ENCODE results near the gene SNU13.
"Not testable (repeated sequence)": the region's sequence is repeated elsewhere in the genome, so short reads cannot be mapped to it uniquely, and the experiment has no call there.

Gene SNU13

GRCh38 chr22:41676134-41676533 lies 12.5 kb downstream of the SNU13 start:
- DNase-seq, result no peak

- DNase-seq, result no peak
Observed at GRCh38 chr22:41674846-41675340, 13.8 kb downstream of the SNU13 start.

GRCh38 chr22:41672780-41673509 lies 15.7 kb downstream of the SNU13 start:
- DNase-seq, result no peak

GRCh38 chr22:41672096-41672495 lies 16.6 kb downstream of the SNU13 start:
- not testable (repeated sequence) for DNase-seq

- no peak for DNase-seq
Observed at GRCh38 chr22:41668971-41669911, 19.4 kb downstream of the SNU13 start.

- DNase-seq, result no peak
Observed at GRCh38 chr22:41664951-41665350, 23.7 kb downstream of the SNU13 start.

- DNase-seq, result no peak
Observed at GRCh38 chr22:41664490-41664889, 24.2 kb downstream of the SNU13 start.

GRCh38 chr22:41663594-41663993 lies 25.1 kb downstream of the SNU13 start:
- DNase-seq, result not testable (repeated sequence)

GRCh38 chr22:41661713-41662112 lies 27.0 kb downstream of the SNU13 start:
- no peak for DNase-seq

GRCh38 chr22:41661088-41661487 lies 27.6 kb downstream of the SNU13 start:
- DNase-seq, result no peak

GRCh38 chr22:41660416-41660815 lies 28.3 kb downstream of the SNU13 start:
- peak; percentile 38 for DNase-seq

- no peak for DNase-seq
Observed at GRCh38 chr22:41659941-41660340, 28.7 kb downstream of the SNU13 start.

GRCh38 chr22:41658869-41659268 lies 29.8 kb downstream of the SNU13 start:
- DNase-seq, result no peak

- DNase-seq, result no peak
Observed at GRCh38 chr22:41657709-41658108, 31.0 kb downstream of the SNU13 start.

- peak; percentile 27 for DNase-seq
Observed at GRCh38 chr22:41656556-41656955, 32.1 kb downstream of the SNU13 start.

GRCh38 chr22:41654322-41654721 lies 34.3 kb downstream of the SNU13 start:
- DNase-seq, result no peak

- DNase-seq, result no peak
Observed at GRCh38 chr22:41650821-41651220, 37.8 kb downstream of the SNU13 start.

- DNase-seq, result no peak
Observed at GRCh38 chr22:41650229-41650628, 38.4 kb downstream of the SNU13 start.

GRCh38 chr22:41648432-41648831 lies 40.2 kb downstream of the SNU13 start:
- no peak for DNase-seq

GRCh38 chr22:41647771-41648170 lies 40.9 kb downstream of the SNU13 start:
- DNase-seq, result no peak

- DNase-seq, result no peak
Observed at GRCh38 chr22:41642331-41643110, 46.1 kb downstream of the SNU13 start.

GRCh38 chr22:41641854-41642253 lies 46.8 kb downstream of the SNU13 start:
- no peak for DNase-seq

GRCh38 chr22:41638748-41639147 lies 49.9 kb downstream of the SNU13 start:
- peak; percentile 37 for DNase-seq
